ENCODE measurements around the gene ATP11C.

Gene ATP11C

GRCh38 chrX:139720979-139721378 is 211.9 kb downstream of the ATP11C start:
- H3K27ac ChIP-seq, result no peak overlapping the region

GRCh38 chrX:139720136-139720535 is 212.7 kb downstream of the ATP11C start:
- H3K27ac ChIP-seq, result no peak overlapping the region
- no peak for TF ChIP-seq CTCF (conservative IDR thresholded peaks at IDR 0.05)

More at GRCh38 chrX:139720979-139721378, 211.9 kb downstream of the ATP11C start:
- TF ChIP-seq CTCF (conservative IDR thresholded peaks at IDR 0.05), result no peak

- TF ChIP-seq CTCF (conservative IDR thresholded peaks at IDR 0.05), result no peak
- H3K27ac ChIP-seq, result no peak within 1 kb of the TSS
Measured at GRCh38 chrX:139708067-139708466, 224.8 kb downstream of the ATP11C start, which contains the start of gene MCF2. Gene MCF2 (minus strand): TSS chrX:139708167. CDS start chrX:139651744, 56,423 bp downstream.

GRCh38 chrX:139702658-139703057 is 230.2 kb downstream of the ATP11C start:
- H3K27ac ChIP-seq, result no peak overlapping the region
- TF ChIP-seq CTCF (conservative IDR thresholded peaks at IDR 0.05), result no peak

GRCh38 chrX:139692908-139693307 is 239.9 kb downstream of the ATP11C start:
- no peak overlapping the region for H3K27ac ChIP-seq
- no peak for TF ChIP-seq CTCF (conservative IDR thresholded peaks at IDR 0.05)

- no peak for TF ChIP-seq CTCF (conservative IDR thresholded peaks at IDR 0.05)
- no peak overlapping the region for H3K27ac ChIP-seq
Measured at GRCh38 chrX:139692506-139692849, 240.4 kb downstream of the ATP11C start.

GRCh38 chrX:139691843-139692505 is 240.9 kb downstream of the ATP11C start:
- no peak overlapping the region for H3K27ac ChIP-seq
- no peak for TF ChIP-seq CTCF (conservative IDR thresholded peaks at IDR 0.05)
